ENCODE measurements around the gene HOXC6. TPM values are rescaled to one million over a fixed set of nuclear protein-coding genes. Genes with fewer than 3 reads are reported as not detected.
A peak's percentile ranks its signal among the peaks of the same experiment; 100 is the strongest.

HOXC6 gene
- polyA plus RNA-seq, 4 donors = 1.5 to 10.4 (median 1.9) TPM; not detected in 1

DNA sequence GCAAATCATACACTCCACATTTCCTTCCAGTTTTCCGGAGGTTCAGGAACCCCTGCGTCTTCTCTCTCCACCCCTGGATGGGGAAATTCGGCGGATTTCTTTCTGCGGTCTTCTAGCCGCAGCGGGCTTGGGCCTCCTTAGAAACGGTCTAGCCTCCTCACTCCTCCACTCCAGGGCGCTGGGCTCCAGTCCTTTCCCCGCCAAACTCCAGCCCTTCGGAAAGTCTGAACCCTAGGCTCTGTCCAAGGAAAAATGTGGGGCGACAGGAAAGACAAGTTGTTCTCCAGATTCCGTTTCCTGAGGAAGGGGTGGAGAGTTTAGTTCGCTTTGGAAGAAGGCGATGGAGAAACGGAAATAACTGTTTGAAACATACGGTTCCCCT is 44.7 kb upstream of the HOXC6 start:
- 20 to 42% (median 24%) methylated on average over 17 of the region's 17 CpGs for WGBS, 3 donors
- Histone ChIP-seq H3K4me3 (ENCODE audit: low read depth in 1 of 3, low read length in 3 of 3) (no peak overlapping the region), H3K4me1 (ENCODE audit: control insufficient read depth in 3 of 3, insufficient read depth in 2 of 3, low read depth in 1 of 3, low read length in 2 of 3) (peaks cover 5 to 35% (median 6%) of the 10 kb centered on the region in 3 donors), H3K36me3 (ENCODE audit: control insufficient read depth in 3 of 3, insufficient read depth in 2 of 3, low read depth in 1 of 3, low read length in 3 of 3) (no peaks in the 10 kb centered on the region), H3K9me3 (ENCODE audit: control insufficient read depth in 2 of 2, insufficient read depth in 1 of 2, low read depth in 1 of 2, low read length in 1 of 2) (peaks cover 0 to 4% of the 10 kb centered on the region in 2 donors), H3K27ac (ENCODE audit: low read depth in 1 of 3, low read length in 2 of 3) (no peak overlapping the region), H3K27me3 (ENCODE audit: control insufficient read depth in 3 of 3, insufficient read depth in 3 of 3, low read length in 3 of 3) (peaks cover 0 to 92% (median 72%) of the 10 kb centered on the region in 3 donors)
- FAIRE-seq = no peak
- no peak for DNase-seq

DNA sequence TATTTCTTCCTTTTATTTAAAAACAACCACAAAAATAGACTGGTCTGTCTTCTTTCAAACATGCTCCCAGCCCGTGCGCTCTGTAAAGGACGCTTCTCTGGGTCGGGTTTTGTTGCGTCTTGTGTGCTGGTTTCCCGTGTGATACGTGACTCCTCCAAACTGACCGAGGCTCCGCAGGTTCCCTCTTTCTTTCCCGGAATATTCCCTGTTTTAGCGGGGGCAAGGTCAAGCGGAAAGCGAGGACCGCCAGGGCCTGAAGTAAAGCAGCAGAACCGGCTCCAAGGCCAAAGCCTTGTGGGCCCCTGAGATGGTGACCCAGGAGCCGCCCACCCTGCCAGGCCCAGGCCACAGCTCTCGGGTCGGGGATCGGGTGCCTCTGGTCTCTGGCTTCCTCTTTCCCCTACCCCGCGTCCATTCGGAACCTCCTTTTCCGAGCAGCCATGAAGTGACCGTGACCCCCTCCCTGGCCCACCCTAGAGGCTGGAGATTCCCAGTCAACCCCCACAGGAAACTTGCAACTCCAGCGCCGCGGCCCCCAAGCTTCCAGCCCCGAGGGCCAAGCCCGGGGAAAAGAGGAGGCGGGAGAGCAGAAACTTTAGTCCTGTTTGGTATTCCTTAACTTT is 44.2 kb upstream of the HOXC6 start:
- Histone ChIP-seq H3K36me3 (ENCODE audit: control insufficient read depth in 3 of 3, insufficient read depth in 2 of 3, low read depth in 1 of 3, low read length in 3 of 3) (no peaks in the 10 kb centered on the region), H3K4me3 (ENCODE audit: low read depth in 1 of 3, low read length in 3 of 3) (no peak overlapping the region)

DNA sequence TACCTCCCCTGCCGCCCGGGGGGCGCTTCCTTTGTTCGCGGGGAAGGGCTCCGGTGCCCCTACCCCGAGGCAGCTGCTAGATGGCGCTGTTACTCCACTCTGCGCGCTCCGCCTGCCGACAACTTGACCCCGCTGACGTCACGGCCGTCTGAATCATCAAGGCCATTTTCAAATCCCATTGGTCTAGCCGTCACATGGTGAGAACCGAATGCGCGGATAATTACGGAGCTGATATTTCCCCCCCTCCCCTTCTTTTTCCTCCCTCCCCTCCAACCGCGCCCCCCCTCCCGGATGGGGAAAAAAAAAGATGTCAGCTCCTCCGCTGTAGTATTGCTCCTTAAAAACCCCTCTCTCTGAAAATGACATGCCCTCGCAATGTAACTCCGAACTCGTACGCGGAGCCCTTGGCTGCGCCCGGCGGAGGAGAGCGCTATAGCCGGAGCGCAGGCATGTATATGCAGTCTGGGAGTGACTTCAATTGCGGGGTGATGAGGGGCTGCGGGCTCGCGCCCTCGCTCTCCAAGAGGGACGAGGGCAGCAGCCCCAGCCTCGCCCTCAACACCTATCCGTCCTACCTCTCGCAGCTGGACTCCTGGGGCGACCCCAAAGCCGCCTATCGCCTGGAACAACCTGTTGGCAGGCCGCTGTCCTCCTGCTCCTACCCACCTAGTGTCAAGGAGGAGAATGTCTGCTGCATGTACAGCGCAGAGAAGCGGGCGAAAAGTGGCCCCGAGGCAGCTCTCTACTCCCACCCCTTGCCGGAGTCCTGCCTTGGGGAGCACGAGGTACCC is 43.1 kb upstream of the HOXC6 start, which contains the start of gene HOXC10:
HOXC10 (plus strand) TSS at position 246 of the 791 bp plus-strand sequence; CDS start at position 360, 114 bp downstream.
- FAIRE-seq (no peak), DNase-seq (peak; percentile 85 to 94)
- Histone ChIP-seq H3K27me3 (ENCODE audit: control insufficient read depth in 3 of 3, insufficient read depth in 3 of 3, low read length in 3 of 3) (peaks cover 0 to 97% (median 72%) of the 10 kb centered on the region in 3 donors), H3K36me3 (ENCODE audit: control insufficient read depth in 3 of 3, insufficient read depth in 2 of 3, low read depth in 1 of 3, low read length in 3 of 3) (no peaks in the 10 kb centered on the region), H3K9me3 (ENCODE audit: control insufficient read depth in 2 of 2, insufficient read depth in 1 of 2, low read depth in 1 of 2, low read length in 1 of 2) (peaks cover 0 to 4% of the 10 kb centered on the region in 2 donors), H3K4me3 (ENCODE audit: low read depth in 1 of 3, low read length in 3 of 3) (peak within 1 kb of the TSS in 2 of 3 donors; percentile 35 to 37), H3K4me1 (ENCODE audit: control insufficient read depth in 3 of 3, insufficient read depth in 2 of 3, low read depth in 1 of 3, low read length in 2 of 3) (peaks cover 3 to 33% (median 5%) of the 10 kb centered on the region in 3 donors), H3K27ac (ENCODE audit: low read depth in 1 of 3, low read length in 2 of 3) (no peak within 1 kb of the TSS)
- 4 to 6% (median 5%) methylated on average over 53 to 55 of the region's 55 CpGs for WGBS, 3 donors

More for the DNA sequence above, 44.2 kb upstream of the HOXC6 start:
- no peak for DNase-seq
- FAIRE-seq = no peak
- WGBS, 3 donors = 21 to 40% (median 29%) methylated on average over 29 to 30 of the region's 30 CpGs
- Histone ChIP-seq H3K4me1 (ENCODE audit: control insufficient read depth in 3 of 3, insufficient read depth in 2 of 3, low read depth in 1 of 3, low read length in 2 of 3) (peaks cover 5 to 39% (median 6%) of the 10 kb centered on the region in 3 donors), H3K27me3 (ENCODE audit: control insufficient read depth in 3 of 3, insufficient read depth in 3 of 3, low read length in 3 of 3) (peaks cover 0 to 92% (median 75%) of the 10 kb centered on the region in 3 donors), H3K27ac (ENCODE audit: low read depth in 1 of 3, low read length in 2 of 3) (no peak overlapping the region), H3K9me3 (ENCODE audit: control insufficient read depth in 2 of 2, insufficient read depth in 1 of 2, low read depth in 1 of 2, low read length in 1 of 2) (peaks cover 0 to 4% of the 10 kb centered on the region in 2 donors)

- 8 to 19% (median 10%) methylated on average over 21 of the region's 21 CpGs for WGBS, 3 donors
- Histone ChIP-seq H3K27me3 (ENCODE audit: control insufficient read depth in 3 of 3, insufficient read depth in 3 of 3, low read length in 3 of 3) (peaks cover 0 to 99% (median 73%) of the 10 kb centered on the region in 3 donors), H3K4me1 (ENCODE audit: control insufficient read depth in 3 of 3, insufficient read depth in 2 of 3, low read depth in 1 of 3, low read length in 2 of 3) (peaks cover 3 to 32% (median 5%) of the 10 kb centered on the region in 3 donors), H3K9me3 (ENCODE audit: control insufficient read depth in 2 of 2, insufficient read depth in 1 of 2, low read depth in 1 of 2, low read length in 1 of 2) (peaks cover 0 to 4% of the 10 kb centered on the region in 2 donors), H3K36me3 (ENCODE audit: control insufficient read depth in 3 of 3, insufficient read depth in 2 of 3, low read depth in 1 of 3, low read length in 3 of 3) (no peaks in the 10 kb centered on the region), H3K4me3 (ENCODE audit: low read depth in 1 of 3, low read length in 3 of 3) (peak overlapping the region in 2 of 3 donors; percentile 14 to 37), H3K27ac (ENCODE audit: low read depth in 1 of 3, low read length in 2 of 3) (no peak overlapping the region)
- DNase-seq (no peak), FAIRE-seq (no peak)
Measured at GRCh38 chr12:53985692-53985993, 42.6 kb upstream of the HOXC6 start.

DNA sequence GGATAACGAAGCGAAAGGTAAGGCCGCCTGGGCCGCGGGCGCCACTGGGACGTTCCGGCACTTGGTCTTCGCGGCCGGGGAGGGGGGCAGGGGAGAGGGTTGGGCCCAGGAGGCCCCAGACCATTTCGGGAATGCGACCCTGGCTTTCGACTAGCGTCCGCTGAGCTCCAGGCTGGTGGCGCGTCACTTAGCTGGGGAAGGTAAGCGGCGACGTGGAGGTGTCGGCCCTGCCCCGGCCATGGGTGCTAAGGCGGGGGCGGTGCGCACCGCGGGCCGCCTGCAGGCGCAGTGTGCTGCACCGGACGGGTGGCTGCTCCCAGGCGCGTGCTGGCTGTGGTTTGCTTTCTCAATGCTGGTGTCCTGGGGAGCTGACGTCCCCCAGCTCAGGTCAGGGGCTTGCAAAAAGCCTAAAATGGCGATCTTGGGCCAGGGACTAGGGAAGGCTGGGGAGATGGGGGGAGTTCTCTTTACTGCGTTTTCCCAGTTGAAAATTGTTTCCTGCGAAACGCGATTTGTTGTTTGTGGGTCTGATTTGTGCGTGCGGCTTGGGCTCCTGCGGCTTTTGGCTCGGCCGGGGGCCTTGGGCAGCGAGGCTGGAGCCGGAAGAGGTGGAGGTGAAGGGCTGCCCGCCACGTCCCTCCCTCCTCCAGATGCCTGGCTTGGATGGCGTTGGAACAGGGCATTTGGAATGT is 42.1 kb upstream of the HOXC6 start:
- Histone ChIP-seq H3K4me1 (ENCODE audit: control insufficient read depth in 3 of 3, insufficient read depth in 2 of 3, low read depth in 1 of 3, low read length in 2 of 3) (peaks cover 3 to 32% (median 5%) of the 10 kb centered on the region in 3 donors), H3K36me3 (ENCODE audit: control insufficient read depth in 3 of 3, insufficient read depth in 2 of 3, low read depth in 1 of 3, low read length in 3 of 3) (no peaks in the 10 kb centered on the region), H3K27ac (ENCODE audit: low read depth in 1 of 3, low read length in 2 of 3) (no peak overlapping the region), H3K27me3 (ENCODE audit: control insufficient read depth in 3 of 3, insufficient read depth in 3 of 3, low read length in 3 of 3) (peaks cover 0 to 99% (median 73%) of the 10 kb centered on the region in 3 donors), H3K4me3 (ENCODE audit: low read depth in 1 of 3, low read length in 3 of 3) (peak overlapping the region in 2 of 3 donors; percentile 14 to 37), H3K9me3 (ENCODE audit: control insufficient read depth in 2 of 2, insufficient read depth in 1 of 2, low read depth in 1 of 2, low read length in 1 of 2) (peaks cover 0 to 4% of the 10 kb centered on the region in 2 donors)
- DNase-seq = peak in 1 of 2 donors; percentile 62
- no peak for FAIRE-seq
- 2 to 3% (median 3%) methylated on average over 48 to 50 of the region's 50 CpGs for WGBS, 3 donors

DNA sequence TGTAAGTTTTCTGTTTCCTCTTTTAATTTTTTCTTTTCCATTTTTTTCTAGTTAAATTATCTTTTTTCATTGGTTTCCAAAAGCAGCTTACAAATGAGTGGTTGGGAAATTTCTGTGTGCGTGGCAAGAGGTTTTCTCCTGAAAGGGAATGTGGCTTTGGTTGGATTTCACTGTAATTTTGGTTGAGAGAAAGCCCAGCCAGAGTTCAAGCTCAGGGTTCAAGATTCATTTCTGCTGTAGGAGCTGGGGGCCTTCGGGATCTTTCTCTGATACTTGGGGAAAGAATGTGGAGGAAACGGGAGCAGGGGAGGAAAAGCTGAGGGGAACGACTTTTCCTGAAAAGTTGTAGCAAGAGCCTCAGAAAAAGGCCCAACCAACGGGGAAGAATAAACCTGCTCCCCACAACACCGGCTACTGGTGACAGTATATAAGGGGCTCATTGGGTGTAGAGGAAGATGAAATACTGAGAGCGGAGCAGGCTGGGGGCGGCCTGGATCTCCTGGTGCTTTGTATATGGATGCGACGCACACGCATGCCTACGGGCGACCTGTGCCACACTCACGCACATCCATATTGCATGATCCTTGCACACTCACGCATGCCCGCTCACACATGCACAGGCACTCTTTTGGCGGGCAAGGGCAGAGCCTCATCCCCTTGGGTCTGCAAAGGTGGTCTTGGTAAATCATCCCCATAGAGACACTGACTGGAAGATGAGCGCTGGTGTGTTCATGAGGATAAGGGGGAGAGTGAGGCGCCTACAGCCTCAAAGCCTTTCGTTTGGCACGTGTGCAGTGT is 41.4 kb upstream of the HOXC6 start:
- DNase-seq = no peak
- no peak overlapping the region for H3K27ac ChIP-seq (ENCODE audit: low read depth in 1 of 3, low read length in 2 of 3)
- peaks cover 3 to 32% (median 5%) of the 10 kb centered on the region in 3 donors for H3K4me1 ChIP-seq (ENCODE audit: control insufficient read depth in 3 of 3, insufficient read depth in 2 of 3, low read depth in 1 of 3, low read length in 2 of 3)
- H3K9me3 ChIP-seq (ENCODE audit: control insufficient read depth in 2 of 2, insufficient read depth in 1 of 2, low read depth in 1 of 2, low read length in 1 of 2) = peaks cover 0 to 4% of the 10 kb centered on the region in 2 donors
- no peak for FAIRE-seq
- no peaks in the 10 kb centered on the region for H3K36me3 ChIP-seq (ENCODE audit: control insufficient read depth in 3 of 3, insufficient read depth in 2 of 3, low read depth in 1 of 3, low read length in 3 of 3)
- H3K27me3 ChIP-seq (ENCODE audit: control insufficient read depth in 3 of 3, insufficient read depth in 3 of 3, low read length in 3 of 3) = peaks cover under 1 to 99% (median 75%) of the 10 kb centered on the region in 3 donors
- 19 to 28% (median 26%) methylated on average over 21 of the region's 21 CpGs for WGBS, 3 donors
- no peak overlapping the region for H3K4me3 ChIP-seq (ENCODE audit: low read depth in 1 of 3, low read length in 3 of 3)

- Histone ChIP-seq H3K9me3 (ENCODE audit: control insufficient read depth in 2 of 2, insufficient read depth in 1 of 2, low read depth in 1 of 2, low read length in 1 of 2) (peaks cover 0 to 4% of the 10 kb centered on the region in 2 donors), H3K4me3 (ENCODE audit: low read depth in 1 of 3, low read length in 3 of 3) (no peak overlapping the region), H3K27me3 (ENCODE audit: control insufficient read depth in 3 of 3, insufficient read depth in 3 of 3, low read length in 3 of 3) (peaks cover 7 to 99% (median 72%) of the 10 kb centered on the region in 3 donors), H3K4me1 (ENCODE audit: control insufficient read depth in 3 of 3, insufficient read depth in 2 of 3, low read depth in 1 of 3, low read length in 2 of 3) (peaks cover 3 to 32% (median 5%) of the 10 kb centered on the region in 3 donors), H3K36me3 (ENCODE audit: control insufficient read depth in 3 of 3, insufficient read depth in 2 of 3, low read depth in 1 of 3, low read length in 3 of 3) (no peaks in the 10 kb centered on the region), H3K27ac (ENCODE audit: low read depth in 1 of 3, low read length in 2 of 3) (no peak overlapping the region)
- no peak for FAIRE-seq
- WGBS, 3 donors = 1 to 12% (median 6%) methylated on average over 4 of the region's 4 CpGs
- no peak for DNase-seq
Measured at GRCh38 chr12:53987787-53988230, 40.4 kb upstream of the HOXC6 start.
